RWPE2 (cell line): ENCODE measurements around the gene HHAT.

ENCODE experiments used
- ATAC-seq: fragments of 200-7000 bp; cut with Tn5 transposase; 3 replicates; pipeline ENCODE4 v1.9.1; 2021; ENCODE audit warnings: low read depth
- DNase-seq: peaks from one replicate; pipeline ENCODE4 v3.0.0-alpha.2; 2020; ENCODE audit warnings: low spot score
- H3K27ac ChIP-seq: fragments of 450-650 bp; 2 replicates; pipeline ENCODE4 v1.5.1; 2017; ENCODE audit warnings: mild to moderate bottlenecking; ENCODE audit not compliant: poor library complexity, severe bottlenecking
- H3K27me3 ChIP-seq: fragments of 250-450 bp; sonication (Bioruptor Pico); 2 replicates; pipeline ENCODE4 v1.5.1; 2021; ENCODE audit warnings: mild to moderate bottlenecking, moderate library complexity; ENCODE audit not compliant: insufficient read depth, poor library complexity, severe bottlenecking
- H3K36me3 ChIP-seq: fragments of 250-450 bp; sonication (Bioruptor Pico); 2 replicates; pipeline ENCODE4 v1.5.1; 2020; ENCODE audit warnings: low read depth, mild to moderate bottlenecking, moderate library complexity
- H3K4me1 ChIP-seq: fragments of 250-450 bp; sonication (Bioruptor Pico); 2 replicates; pipeline ENCODE4 v1.5.1; 2021; ENCODE audit warnings: mild to moderate bottlenecking, moderate library complexity; ENCODE audit not compliant: insufficient read depth, poor library complexity, severe bottlenecking
- H3K4me3 ChIP-seq: fragments of 250-450 bp; sonication (Bioruptor Pico); 2 replicates; pipeline ENCODE4 v1.5.1; 2021; ENCODE audit warnings: mild to moderate bottlenecking, moderate library complexity; ENCODE audit not compliant: severe bottlenecking
- H3K9me3 ChIP-seq: fragments of 250-450 bp; sonication (Bioruptor Pico); 2 replicates; pipeline ENCODE4 v1.5.1; 2021; ENCODE audit warnings: mild to moderate bottlenecking, moderate library complexity; ENCODE audit not compliant: severe bottlenecking
- TF ChIP-seq, protein P1 (sequence below): fragments of 450-650 bp; IDR thresholded peaks from one replicate; pipeline ENCODE4 v1.5.1; 2017; ENCODE audit warnings: mild to moderate bottlenecking, moderate library complexity; ENCODE audit not compliant: poor library complexity, severe bottlenecking

The HHAT gene

GRCh38 chr1:210641582-210641981 is 312.9 kb downstream of the HHAT start:
- H3K4me1 ChIP-seq: no peaks in the 10 kb centered on the region
- H3K36me3 ChIP-seq: no peaks in the 10 kb centered on the region
- no peak for ATAC-seq
- TF ChIP-seq, protein P1, sequence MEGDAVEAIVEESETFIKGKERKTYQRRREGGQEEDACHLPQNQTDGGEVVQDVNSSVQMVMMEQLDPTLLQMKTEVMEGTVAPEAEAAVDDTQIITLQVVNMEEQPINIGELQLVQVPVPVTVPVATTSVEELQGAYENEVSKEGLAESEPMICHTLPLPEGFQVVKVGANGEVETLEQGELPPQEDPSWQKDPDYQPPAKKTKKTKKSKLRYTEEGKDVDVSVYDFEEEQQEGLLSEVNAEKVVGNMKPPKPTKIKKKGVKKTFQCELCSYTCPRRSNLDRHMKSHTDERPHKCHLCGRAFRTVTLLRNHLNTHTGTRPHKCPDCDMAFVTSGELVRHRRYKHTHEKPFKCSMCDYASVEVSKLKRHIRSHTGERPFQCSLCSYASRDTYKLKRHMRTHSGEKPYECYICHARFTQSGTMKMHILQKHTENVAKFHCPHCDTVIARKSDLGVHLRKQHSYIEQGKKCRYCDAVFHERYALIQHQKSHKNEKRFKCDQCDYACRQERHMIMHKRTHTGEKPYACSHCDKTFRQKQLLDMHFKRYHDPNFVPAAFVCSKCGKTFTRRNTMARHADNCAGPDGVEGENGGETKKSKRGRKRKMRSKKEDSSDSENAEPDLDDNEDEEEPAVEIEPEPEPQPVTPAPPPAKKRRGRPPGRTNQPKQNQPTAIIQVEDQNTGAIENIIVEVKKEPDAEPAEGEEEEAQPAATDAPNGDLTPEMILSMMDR: no peak
- no peak for DNase-seq
- no peak overlapping the region for H3K4me3 ChIP-seq
- no peak overlapping the region for H3K27ac ChIP-seq
- H3K27me3 ChIP-seq: no peaks in the 10 kb centered on the region
- H3K9me3 ChIP-seq: no peaks in the 10 kb centered on the region

DNA sequence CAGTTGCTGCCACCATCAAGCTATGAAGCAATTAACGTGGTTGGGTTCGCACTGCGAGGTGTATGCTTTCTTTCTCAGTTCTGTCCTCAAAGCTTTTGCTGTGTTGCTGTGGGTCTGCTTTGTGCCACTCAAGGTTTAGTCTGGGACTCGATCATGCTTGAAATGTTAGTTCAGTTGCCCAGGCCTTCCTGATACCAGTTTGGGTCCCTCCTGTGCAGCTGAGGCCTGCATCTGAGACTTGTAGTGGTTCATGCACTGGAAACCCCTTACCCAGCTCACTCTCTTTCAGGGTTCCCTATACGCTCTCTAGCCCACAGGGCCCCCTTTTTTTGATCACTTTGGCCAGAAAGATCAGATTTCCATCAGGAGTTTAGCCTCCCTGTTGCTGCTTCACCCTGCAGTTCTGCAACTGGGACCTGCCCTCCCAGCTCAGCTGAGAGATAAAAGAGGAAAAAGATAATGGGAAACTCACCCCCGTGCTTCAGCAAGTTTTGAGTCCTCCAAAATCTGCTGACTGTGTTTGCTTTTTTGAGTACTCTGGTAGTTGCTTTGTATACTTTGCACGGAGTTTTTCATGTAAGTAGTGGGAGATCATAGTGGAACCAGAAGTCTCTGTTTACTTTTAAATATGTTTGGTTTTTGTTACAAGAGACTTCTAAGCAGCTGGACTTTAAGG is 317.0 kb downstream of the HHAT start:
- TF ChIP-seq, protein P1: no peak
- no peaks in the 10 kb centered on the region for H3K9me3 ChIP-seq
- DNase-seq (no peak), ATAC-seq (no peak)
- no peaks in the 10 kb centered on the region for H3K27me3 ChIP-seq
- H3K36me3 ChIP-seq: no peaks in the 10 kb centered on the region
- no peak overlapping the region for H3K4me3 ChIP-seq
- no peaks in the 10 kb centered on the region for H3K4me1 ChIP-seq
- no peak overlapping the region for H3K27ac ChIP-seq

GRCh38 chr1:210646258-210646616 is 317.5 kb downstream of the HHAT start:
- no peak overlapping the region for H3K4me3 ChIP-seq
- no peak overlapping the region for H3K27ac ChIP-seq
- no peaks in the 10 kb centered on the region for H3K4me1 ChIP-seq
- no peaks in the 10 kb centered on the region for H3K27me3 ChIP-seq
- no peak for DNase-seq
- TF ChIP-seq, protein P1: no peak
- H3K36me3 ChIP-seq: no peaks in the 10 kb centered on the region
- no peak for ATAC-seq
- H3K9me3 ChIP-seq: no peaks in the 10 kb centered on the region

GRCh38 chr1:210647406-210648333 is 319.0 kb downstream of the HHAT start:
- H3K36me3 ChIP-seq: no peaks in the 10 kb centered on the region
- DNase-seq: no peak
- ATAC-seq: no peak
- H3K4me1 ChIP-seq: no peaks in the 10 kb centered on the region
- no peaks in the 10 kb centered on the region for H3K9me3 ChIP-seq
- H3K27ac ChIP-seq: no peak overlapping the region
- TF ChIP-seq, protein P1: no peak
- no peaks in the 10 kb centered on the region for H3K27me3 ChIP-seq
- no peak overlapping the region for H3K4me3 ChIP-seq
